Measurements from ENCODE around the gene MAP3K20.

Gene MAP3K20

DNA sequence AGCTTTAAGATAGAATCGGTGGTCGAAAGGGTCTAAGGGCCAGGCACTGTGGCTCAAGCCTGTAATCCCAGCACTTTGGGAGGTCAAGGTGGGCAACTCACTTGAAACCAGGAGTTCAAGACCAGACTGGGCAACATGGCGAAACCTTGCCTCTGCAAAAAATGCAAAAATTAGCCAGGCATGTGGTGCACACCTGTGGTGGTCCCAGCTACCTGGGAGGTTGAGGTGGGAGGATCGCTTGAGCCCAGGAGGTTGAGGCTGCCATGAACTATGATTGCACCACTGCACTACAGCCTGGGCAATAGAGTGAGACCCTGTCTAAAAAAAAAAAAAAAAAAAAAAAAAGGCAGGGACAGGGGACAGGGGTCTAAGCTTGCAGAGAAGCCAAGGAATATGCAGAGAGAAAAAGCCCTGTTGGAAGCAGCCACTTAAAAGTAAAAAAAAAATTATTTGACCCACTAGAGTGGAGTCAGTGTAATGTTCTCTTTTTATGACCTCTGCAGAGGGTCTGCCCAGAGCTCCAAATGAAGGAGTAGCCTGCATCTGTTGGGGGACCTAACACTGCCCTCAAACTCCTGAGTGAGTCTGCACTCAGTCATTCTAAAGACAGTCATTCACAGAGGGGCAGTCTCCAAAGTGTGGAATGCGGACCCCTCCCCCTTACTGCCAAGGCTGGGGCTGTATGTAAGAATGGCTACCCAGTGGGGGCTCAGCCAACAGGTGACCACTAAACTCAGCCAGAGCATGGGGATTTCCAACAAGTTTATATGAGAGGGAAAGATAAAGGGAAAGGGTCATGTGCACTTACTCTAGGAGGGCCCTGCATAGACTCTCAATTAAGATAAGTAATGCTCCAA is 160.5 kb downstream of the MAP3K20 start:
- TF ChIP-seq FOXP2 (optimal IDR thresholded peaks at IDR 0.05; ENCODE audit: borderline replicate concordance, extremely low read depth, extremely low read length, insufficient read depth) (no peak), SIN3A (IDR thresholded peaks at IDR 0.05; ENCODE audit: borderline replicate concordance, insufficient read depth, low read length) (no peak), POLR2AphosphoS5 (IDR thresholded peaks at IDR 0.05; ENCODE audit: low read depth, low read length) (no peak), TAF1 (IDR thresholded peaks at IDR 0.05; ENCODE audit: borderline replicate concordance, insufficient read depth, low read length) (no peak), REST (IDR thresholded peaks at IDR 0.05; ENCODE audit: insufficient read depth in 1 of 2, low read depth in 2 of 2, low read length in 2 of 2) (no peak)

DNA sequence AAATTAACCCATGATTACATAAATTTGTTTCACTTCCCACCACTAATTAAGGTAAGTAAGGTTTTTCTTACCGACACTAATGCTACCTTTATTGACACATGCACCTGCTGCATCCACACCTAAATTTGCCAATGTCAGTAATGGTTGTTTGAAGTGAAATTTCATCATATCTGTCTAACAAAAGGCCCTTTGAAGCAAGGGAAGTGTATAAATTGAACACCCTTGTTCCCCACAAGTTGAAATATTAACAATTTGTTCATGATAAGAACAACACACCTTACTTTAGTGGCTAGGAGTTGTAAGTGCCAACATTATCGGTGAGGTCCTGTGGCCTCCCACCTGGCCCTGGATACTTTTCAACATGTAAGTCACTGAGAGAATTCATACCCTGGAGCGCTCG is 162.7 kb downstream of the MAP3K20 start:
- TF ChIP-seq REST (IDR thresholded peaks at IDR 0.05; ENCODE audit: insufficient read depth in 1 of 2, low read depth in 2 of 2, low read length in 2 of 2) (no peak), SIN3A (IDR thresholded peaks at IDR 0.05; ENCODE audit: borderline replicate concordance, insufficient read depth, low read length) (no peak), POLR2AphosphoS5 (IDR thresholded peaks at IDR 0.05; ENCODE audit: low read depth, low read length) (no peak), FOXP2 (optimal IDR thresholded peaks at IDR 0.05; ENCODE audit: borderline replicate concordance, extremely low read depth, extremely low read length, insufficient read depth) (no peak), TAF1 (IDR thresholded peaks at IDR 0.05; ENCODE audit: borderline replicate concordance, insufficient read depth, low read length) (no peak)

DNA sequence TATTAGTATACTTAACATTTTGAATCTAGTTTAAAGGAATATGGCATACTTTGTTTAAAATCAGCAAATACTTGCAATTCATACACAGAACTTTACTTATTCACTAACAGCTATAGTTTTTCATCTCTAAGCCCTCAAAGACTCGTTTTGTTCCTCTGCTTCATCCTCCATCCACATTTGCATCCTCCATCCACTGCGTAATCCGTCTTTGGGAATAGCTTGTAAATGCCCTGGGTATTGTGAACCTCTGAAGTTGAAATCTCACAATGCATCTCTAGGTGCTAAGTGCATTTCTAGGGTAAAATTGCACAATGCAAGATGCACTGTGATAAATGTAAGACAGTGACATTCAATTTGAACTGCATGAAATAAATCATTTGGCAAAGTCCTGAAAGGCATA is 163.2 kb downstream of the MAP3K20 start:
- TF ChIP-seq TAF1 (IDR thresholded peaks at IDR 0.05; ENCODE audit: borderline replicate concordance, insufficient read depth, low read length) (no peak), SIN3A (IDR thresholded peaks at IDR 0.05; ENCODE audit: borderline replicate concordance, insufficient read depth, low read length) (no peak), FOXP2 (optimal IDR thresholded peaks at IDR 0.05; ENCODE audit: borderline replicate concordance, extremely low read depth, extremely low read length, insufficient read depth) (no peak), REST (IDR thresholded peaks at IDR 0.05; ENCODE audit: insufficient read depth in 1 of 2, low read depth in 2 of 2, low read length in 2 of 2) (no peak), POLR2AphosphoS5 (IDR thresholded peaks at IDR 0.05; ENCODE audit: low read depth, low read length) (no peak)

DNA sequence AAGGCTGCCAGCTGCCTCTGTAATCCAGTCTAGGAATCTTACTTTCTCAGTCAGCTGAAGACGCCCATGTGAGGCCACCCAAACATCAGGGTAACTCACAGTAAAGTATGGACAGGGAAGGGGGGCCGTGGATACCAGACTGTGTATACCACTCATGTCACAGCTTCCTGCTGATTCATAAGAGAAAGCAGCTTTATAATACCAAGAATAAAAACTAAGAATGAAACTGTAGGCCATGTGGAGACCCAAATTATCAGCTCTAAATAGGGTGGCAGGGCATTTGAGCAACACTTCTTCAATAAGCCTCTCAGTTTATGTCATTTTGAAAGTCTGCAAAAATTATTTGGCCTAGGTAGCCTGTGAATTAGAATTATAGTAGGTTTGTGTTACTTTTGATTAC is 164.0 kb downstream of the MAP3K20 start:
- TF ChIP-seq TAF1 (IDR thresholded peaks at IDR 0.05; ENCODE audit: borderline replicate concordance, insufficient read depth, low read length) = no peak
- no peak for TF ChIP-seq REST (IDR thresholded peaks at IDR 0.05; ENCODE audit: insufficient read depth in 1 of 2, low read depth in 2 of 2, low read length in 2 of 2)
- no peak for TF ChIP-seq FOXP2 (optimal IDR thresholded peaks at IDR 0.05; ENCODE audit: borderline replicate concordance, extremely low read depth, extremely low read length, insufficient read depth)
- TF ChIP-seq SIN3A (IDR thresholded peaks at IDR 0.05; ENCODE audit: borderline replicate concordance, insufficient read depth, low read length) = no peak
- no peak for TF ChIP-seq POLR2AphosphoS5 (IDR thresholded peaks at IDR 0.05; ENCODE audit: low read depth, low read length)

Data from PFSK-1 (cell line).